Dermis microvascular lymphatic vessel endothelial cell (primary cell): ENCODE data around the gene DDX6. TPM values are rescaled to one million over a fixed set of nuclear protein-coding genes. Genes with fewer than 3 reads are reported as not detected.
A peak's percentile ranks its signal among the peaks of the same experiment; 100 is the strongest.
"Not testable (repeated sequence)": the region's sequence is repeated elsewhere in the genome, so short reads cannot be mapped to it uniquely, and the experiment has no call there.

Experiments
- DNase-seq, 2 donors: peaks; one replicate each; pipeline versions ENCODE4 v3.0.0 to v3.0.0-alpha.2; 2010; ENCODE audit warnings: low read depth in 2 of 2
- total RNA-seq: library from RNA; depleted of rRNA; stranded (reverse); fragments of >200 nt; gene quantifications from 2 replicates; pipeline ENCODE4 v1.2.1, GENCODE V29; 2014

The DDX6 gene
- total RNA-seq, 1 donor from 2014 or later, result 85.2 TPM

GRCh38 chr11:118791961-118792569 is 1.1 kb upstream of the DDX6 start:
- peak in 1 of 2 donors; percentile 27 for DNase-seq

DNA sequence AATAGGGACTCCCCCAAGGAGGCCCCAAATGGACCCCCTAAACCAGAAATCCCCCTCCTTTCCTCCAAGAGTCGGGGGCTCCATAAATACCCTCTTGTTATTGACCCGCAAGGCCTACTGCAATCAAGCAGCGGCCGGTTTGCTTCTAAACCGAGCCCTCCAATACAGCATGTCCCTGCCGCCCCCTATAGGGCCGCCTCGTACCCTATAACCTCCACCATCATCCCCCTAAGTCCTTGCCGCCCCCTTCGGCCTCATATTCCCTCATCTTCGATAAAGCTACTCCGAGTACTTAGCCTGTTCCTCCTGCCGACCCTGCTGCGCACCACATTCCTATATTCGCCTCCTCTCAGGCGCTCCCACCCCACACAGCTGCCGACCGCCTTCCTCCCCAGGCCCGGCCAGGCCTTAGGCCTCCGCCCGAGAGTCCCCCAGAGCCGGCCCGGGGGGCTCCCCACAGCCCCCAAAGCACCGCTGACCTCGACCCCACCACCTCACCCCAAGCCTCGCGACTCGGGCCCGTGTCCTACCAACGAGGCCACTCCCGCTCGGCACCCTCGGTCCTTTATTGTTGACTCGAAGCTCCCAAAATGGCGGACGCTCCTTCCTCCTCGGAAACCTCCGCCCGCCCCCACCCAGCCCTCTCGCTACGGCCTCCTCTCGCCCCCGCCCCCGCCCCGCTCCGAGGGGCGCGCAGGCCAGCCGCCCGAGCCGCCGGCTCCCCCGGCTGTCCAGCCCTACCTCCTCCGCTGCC is 430 bp downstream of the DDX6 start:
- peak; percentile 26 to 83 for DNase-seq

- peak; percentile 36 to 60 for DNase-seq
These were observed 1.2 kb downstream of the DDX6 start for GRCh38 chr11:118789501-118790356.

- no peak for DNase-seq
These were observed 4.3 kb downstream of the DDX6 start for GRCh38 chr11:118786657-118787056.

GRCh38 chr11:118785362-118785761 is 5.6 kb downstream of the DDX6 start:
- DNase-seq, result no peak

GRCh38 chr11:118783724-118784495 is 7.1 kb downstream of the DDX6 start:
- DNase-seq, result no peak

DNA sequence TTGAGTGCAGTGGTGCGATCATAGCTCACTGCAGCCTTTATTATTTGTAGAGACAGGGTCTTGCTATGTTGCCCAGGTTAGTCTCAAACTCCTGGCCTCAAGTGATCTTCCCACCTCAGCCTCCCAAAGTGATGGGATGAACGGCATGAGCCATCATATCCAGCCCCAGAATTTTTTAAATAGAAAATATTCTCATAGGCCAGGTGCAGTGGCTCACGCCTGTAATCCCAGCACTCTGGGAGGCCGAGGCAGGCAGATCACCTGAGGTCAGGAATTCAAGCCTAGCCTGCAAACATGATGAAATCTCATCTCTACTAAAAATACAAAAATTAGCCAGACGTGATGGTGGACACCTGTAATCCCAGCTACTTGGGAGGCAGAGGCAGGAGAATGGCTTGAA is 7.6 kb downstream of the DDX6 start:
- not testable (repeated sequence) for DNase-seq

DNA sequence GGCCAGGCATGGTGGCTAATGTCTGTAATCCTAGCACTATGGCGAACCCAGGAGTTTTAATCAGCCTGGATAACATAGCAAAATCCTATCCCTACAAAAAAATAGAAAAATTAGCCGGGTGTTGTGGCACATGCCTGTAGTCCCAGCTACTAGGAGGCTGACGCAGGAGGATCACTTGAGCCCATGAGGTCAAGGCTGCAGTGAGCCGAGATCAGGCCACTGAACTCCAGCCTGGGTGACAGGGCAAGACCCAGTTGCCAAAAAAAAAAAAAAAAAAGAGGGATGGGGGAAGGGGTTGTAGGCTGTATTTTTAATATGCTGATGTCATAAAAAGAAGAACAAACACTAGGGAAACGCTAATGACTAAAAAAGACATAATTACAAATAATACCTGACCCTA is 12.1 kb downstream of the DDX6 start:
- no peak for DNase-seq

GRCh38 chr11:118774032-118774431 is 16.9 kb downstream of the DDX6 start:
- DNase-seq, result no peak

DNA sequence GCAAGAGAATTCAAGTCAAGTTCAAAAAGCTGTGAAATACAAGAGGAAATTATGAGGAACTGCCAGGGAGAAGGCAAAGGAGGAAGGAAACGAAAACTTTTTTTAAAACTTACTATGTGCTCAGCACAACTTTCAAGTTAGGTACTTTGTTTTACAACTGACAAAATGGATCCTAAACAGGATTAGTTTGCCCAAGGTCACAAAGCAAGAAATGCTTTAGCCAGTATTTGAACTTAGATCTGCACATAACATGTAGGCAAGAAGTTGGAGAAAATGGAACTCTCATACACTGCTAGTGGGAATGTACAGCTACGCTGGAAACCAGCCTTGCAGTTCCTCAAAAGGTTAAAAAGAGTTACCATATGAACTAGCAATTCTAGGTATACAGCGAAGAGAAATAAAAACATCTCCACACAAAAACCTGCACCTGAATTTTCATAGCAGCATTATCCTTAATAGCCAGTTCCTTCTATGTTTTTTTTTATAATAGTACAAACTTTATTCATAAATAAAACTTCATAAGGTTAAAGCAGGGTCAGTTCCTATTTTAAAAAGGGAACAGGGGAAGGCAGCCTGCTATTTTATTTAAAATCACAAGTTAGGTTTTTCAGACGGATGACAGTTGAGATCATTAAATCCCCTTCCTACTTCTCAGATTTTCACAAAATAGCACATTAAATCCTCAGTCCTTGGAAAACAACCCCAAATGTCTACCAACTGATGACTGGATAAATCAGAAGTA is 19.2 kb downstream of the DDX6 start:
- peak in 1 of 2 donors; percentile 7 for DNase-seq

DNA sequence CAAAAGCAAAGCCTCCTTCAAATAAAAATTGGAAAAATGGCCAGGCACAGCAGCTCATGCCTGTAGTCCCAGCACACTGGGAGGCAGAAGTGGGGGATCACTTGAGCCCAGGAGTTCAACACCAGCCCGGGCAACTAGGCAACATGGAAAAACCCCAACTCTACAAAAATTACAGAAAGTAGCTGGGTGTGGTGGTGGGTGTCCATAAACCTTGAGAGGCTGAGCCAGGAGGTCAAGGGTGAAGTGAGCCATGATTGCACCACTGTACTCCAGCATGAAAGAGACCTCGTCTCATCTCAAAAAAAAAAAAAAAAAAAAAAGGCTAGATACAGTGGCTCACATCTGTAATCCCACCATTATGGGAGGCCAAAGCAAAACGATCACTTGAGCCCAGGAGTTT is 22.3 kb downstream of the DDX6 start:
- no peak for DNase-seq

DNA sequence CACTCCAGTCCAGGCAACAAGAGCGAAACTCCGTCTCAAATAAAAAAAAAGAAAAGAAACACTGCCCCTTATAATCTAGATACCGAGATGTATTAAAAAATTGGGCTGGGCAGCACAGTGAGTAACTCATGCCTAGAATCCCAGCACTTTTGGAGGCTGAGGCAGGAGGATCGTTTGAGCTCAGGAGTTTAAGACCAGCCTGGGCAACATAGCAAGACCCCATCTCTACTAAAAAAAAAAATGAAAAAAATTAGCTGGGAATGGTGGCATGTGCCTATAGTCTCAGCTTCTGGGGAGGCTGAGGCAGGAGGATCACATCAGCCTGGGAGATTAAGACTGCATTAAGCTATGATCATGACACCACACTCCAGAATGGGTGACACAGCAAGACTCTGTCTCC is 24.9 kb downstream of the DDX6 start:
- DNase-seq, result no peak

DNA sequence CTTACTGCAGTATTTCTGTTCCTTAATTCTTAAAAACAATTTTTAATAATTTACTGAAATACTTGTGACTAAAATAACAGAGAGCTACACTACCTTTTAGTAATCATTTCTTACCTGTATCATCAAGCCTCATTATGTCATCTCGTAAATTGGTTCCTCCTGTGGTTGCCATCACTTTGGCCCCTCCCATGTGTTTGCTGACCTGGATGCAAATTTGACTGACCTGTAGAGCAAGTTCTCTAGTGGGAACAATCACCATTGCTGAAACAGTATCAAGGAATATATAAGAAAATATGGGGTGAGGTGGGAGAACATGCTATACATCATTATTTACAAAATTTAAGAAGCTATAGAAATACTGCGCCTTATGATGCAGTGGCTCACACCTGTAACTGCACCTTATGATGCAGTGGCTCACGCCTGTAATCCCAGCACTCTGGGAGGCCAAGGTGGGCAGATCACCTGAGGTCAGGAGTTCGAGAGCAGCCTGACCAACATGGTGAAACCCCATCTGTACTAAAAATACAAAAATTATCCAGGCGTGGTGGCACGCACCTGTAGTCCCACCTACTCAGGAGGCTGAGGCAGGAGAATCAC is 25.8 kb downstream of the DDX6 start:
- DNase-seq, result not testable (repeated sequence)

DNA sequence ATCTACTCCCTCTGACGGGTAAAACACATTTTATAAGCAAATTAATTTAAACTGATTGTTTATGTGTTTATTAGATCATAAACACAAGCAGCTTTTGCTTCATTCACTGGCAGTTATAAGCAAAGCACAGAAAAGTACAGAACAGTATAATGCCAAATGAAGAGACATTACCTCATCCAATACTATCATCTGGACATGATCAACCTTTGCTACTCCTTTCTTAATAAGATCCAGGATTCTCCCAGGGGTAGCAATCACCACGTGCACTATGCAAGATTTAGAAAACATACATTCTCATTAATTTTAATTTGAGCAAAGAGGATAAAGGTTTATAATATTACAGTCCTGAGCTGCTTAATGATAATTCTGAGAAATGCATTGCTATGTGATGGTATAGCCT is 27.9 kb downstream of the DDX6 start:
- DNase-seq, result no peak

- not testable (repeated sequence) for DNase-seq
These were observed 29.0 kb downstream of the DDX6 start for GRCh38 chr11:118761981-118762380.

DNA sequence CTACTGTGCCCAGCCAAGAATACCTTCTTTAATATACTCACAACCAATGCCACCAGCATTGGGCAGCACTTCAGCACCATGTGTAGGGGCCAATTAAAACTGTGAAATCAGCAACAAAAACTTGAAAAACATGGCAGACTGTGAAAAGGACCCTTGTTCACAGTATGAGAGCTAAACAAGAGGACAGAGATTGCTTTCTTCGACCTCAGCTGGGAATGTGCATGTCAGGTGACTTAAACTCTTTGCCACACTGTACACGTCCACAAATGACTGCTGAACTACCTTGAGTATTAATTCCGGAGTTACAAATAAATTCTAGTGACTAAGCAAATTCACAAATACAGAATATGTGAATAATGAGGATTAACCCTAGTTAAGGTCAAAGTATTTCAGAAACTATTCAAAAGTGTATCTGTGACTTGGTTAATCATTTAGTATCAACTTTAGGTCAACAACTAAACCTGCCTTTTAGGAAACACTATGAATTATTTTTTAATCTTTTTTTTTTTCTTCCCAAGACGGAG is 33.0 kb downstream of the DDX6 start:
- DNase-seq, result no peak

GRCh38 chr11:118752654-118753053 is 38.3 kb downstream of the DDX6 start:
- DNase-seq, result no peak

DNA sequence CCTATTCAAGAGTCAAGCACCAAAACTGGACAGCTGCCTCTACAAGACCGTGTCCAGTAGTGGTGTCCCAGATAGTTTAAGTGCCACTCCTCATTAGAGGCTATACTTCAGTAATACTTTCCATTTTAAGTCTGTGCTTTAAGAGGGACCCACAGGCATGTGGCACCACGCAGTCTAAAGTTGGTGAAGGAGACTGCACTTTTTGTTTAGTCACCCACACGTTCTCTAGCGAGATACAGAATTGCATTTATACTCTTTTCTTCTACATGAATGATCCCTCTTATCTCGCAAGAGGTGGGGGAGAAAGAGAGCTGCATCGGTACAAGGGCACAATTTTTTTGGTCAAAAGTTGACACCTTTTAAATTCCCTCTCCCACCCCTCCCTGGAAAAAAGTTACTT is 41.5 kb downstream of the DDX6 start:
- no peak for DNase-seq

- no peak for DNase-seq
These were observed 42.9 kb downstream of the DDX6 start for GRCh38 chr11:118748056-118748455.

DNA sequence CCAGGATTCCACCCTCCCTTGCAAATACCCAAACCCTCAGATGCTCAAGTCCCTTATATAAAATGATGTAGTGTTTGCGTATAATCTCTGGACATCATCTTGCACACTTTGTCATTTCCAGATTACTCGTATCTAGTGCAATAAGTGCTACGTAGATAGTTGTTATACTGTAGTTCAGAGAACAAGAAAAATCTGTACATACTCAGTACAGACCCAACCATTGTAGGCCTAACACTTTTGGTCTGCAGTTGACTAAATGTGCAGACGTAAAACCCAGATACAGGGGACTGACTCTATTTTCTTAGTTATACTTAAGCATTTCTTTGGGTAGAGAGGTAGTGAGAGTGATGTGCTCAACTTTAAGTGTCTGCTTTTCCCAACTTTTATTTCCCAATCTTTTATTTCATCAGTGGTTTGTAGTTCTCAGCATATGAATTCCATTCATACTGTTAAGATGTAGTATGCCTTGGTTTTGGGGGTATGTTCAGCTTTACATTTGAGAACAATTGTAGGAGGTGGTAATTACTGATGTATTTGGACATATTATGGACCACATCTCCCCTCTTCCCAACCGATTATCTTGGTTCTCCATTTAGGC is 43.9 kb downstream of the DDX6 start:
- DNase-seq, result no peak
